Measurements from ENCODE around the gene IGFBP5. TPM values are rescaled to one million over a fixed set of nuclear protein-coding genes. Genes with fewer than 3 reads are reported as not detected.

The IGFBP5 gene
- polyA plus RNA-seq, 3 donors = not detected

- Histone ChIP-seq H2AFZ (ENCODE audit: insufficient read depth, low read depth, low read length, poor library complexity, severe bottlenecking) (no peak overlapping the region), H3K27me3 (ENCODE audit: control insufficient read depth in 2 of 2, insufficient read depth in 2 of 2, low read length in 2 of 2) (no peaks in the 10 kb centered on the region), H3K36me3 (replicated peaks in 1 of 2; ENCODE audit: control insufficient read depth in 1 of 2, insufficient read depth in 2 of 2, low read length in 2 of 2) (no peaks in the 10 kb centered on the region), H3K9me3 (replicated peaks in 1 of 2; ENCODE audit: control insufficient read depth in 1 of 2, insufficient read depth in 1 of 2, low read length in 2 of 2) (no peaks in the 10 kb centered on the region), H3K4me2 (replicated peaks; ENCODE audit: extremely low read depth, low read length, poor library complexity, severe bottlenecking) (no peak overlapping the region), H3K79me2 (ENCODE audit: insufficient read depth, low read length) (no peaks in the 10 kb centered on the region), H4K20me1 (ENCODE audit: insufficient read depth, low read length) (no peaks in the 10 kb centered on the region), H3K4me1 (ENCODE audit: control insufficient read depth in 1 of 2, insufficient read depth in 2 of 2, low read length in 2 of 2) (peaks cover 6 to 7% of the 10 kb centered on the region in 2 donors), H3K27ac (ENCODE audit: low read depth in 1 of 2, low read length in 2 of 2) (no peak overlapping the region), H3K4me3 (replicated peaks in 1 of 3; ENCODE audit: low read depth in 2 of 3, low read length in 3 of 3) (no peak overlapping the region), H3K9ac (ENCODE audit: insufficient read depth, low read length, poor library complexity, severe bottlenecking) (no peak overlapping the region)
- DNase-seq = no peak
- H3K4me1 Mint-ChIP-seq = peaks cover 10% of the 10 kb centered on the region
- peaks cover 0 to 9% (median 3%) of the 10 kb centered on the region in 7 donors for H3K9me3 Mint-ChIP-seq
- TF ChIP-seq, protein P1, sequence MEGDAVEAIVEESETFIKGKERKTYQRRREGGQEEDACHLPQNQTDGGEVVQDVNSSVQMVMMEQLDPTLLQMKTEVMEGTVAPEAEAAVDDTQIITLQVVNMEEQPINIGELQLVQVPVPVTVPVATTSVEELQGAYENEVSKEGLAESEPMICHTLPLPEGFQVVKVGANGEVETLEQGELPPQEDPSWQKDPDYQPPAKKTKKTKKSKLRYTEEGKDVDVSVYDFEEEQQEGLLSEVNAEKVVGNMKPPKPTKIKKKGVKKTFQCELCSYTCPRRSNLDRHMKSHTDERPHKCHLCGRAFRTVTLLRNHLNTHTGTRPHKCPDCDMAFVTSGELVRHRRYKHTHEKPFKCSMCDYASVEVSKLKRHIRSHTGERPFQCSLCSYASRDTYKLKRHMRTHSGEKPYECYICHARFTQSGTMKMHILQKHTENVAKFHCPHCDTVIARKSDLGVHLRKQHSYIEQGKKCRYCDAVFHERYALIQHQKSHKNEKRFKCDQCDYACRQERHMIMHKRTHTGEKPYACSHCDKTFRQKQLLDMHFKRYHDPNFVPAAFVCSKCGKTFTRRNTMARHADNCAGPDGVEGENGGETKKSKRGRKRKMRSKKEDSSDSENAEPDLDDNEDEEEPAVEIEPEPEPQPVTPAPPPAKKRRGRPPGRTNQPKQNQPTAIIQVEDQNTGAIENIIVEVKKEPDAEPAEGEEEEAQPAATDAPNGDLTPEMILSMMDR (IDR thresholded peaks at IDR 0.05) = no peak
- intact Hi-C loops (cut with micrococcal nuclease) = no loop called here
- no CpG with 5 or more reads among the region's 2 CpGs for WGBS (ENCODE audit: insufficient coverage)
- no peak overlapping the region for H3K27ac Mint-ChIP-seq
- no peak overlapping the region for H3K4me3 Mint-ChIP-seq
- H3K36me3 Mint-ChIP-seq = no peaks in the 10 kb centered on the region
- H3K27me3 Mint-ChIP-seq (ENCODE audit: low read depth in 3 of 3) = peaks cover 2 to 12% (median 6%) of the 10 kb centered on the region in 3 donors
Measured at GRCh38 chr2:216624251-216624650, 71.1 kb downstream of the IGFBP5 start.

GRCh38 chr2:216622526-216622925 is 72.8 kb downstream of the IGFBP5 start:
- intact Hi-C loops (cut with micrococcal nuclease) = no loop called here
- Histone ChIP-seq H3K27me3 (ENCODE audit: control insufficient read depth in 2 of 2, insufficient read depth in 2 of 2, low read length in 2 of 2) (no peaks in the 10 kb centered on the region), H3K36me3 (replicated peaks in 1 of 2; ENCODE audit: control insufficient read depth in 1 of 2, insufficient read depth in 2 of 2, low read length in 2 of 2) (no peaks in the 10 kb centered on the region), H3K9me3 (replicated peaks in 1 of 2; ENCODE audit: control insufficient read depth in 1 of 2, insufficient read depth in 1 of 2, low read length in 2 of 2) (no peaks in the 10 kb centered on the region), H3K79me2 (ENCODE audit: insufficient read depth, low read length) (no peaks in the 10 kb centered on the region), H4K20me1 (ENCODE audit: insufficient read depth, low read length) (no peaks in the 10 kb centered on the region), H2AFZ (ENCODE audit: insufficient read depth, low read depth, low read length, poor library complexity, severe bottlenecking) (no peak overlapping the region), H3K4me2 (replicated peaks; ENCODE audit: extremely low read depth, low read length, poor library complexity, severe bottlenecking) (no peak overlapping the region), H3K4me3 (replicated peaks in 1 of 3; ENCODE audit: low read depth in 2 of 3, low read length in 3 of 3) (no peak overlapping the region), H3K9ac (ENCODE audit: insufficient read depth, low read length, poor library complexity, severe bottlenecking) (no peak overlapping the region), H3K27ac (ENCODE audit: low read depth in 1 of 2, low read length in 2 of 2) (no peak overlapping the region), H3K4me1 (ENCODE audit: control insufficient read depth in 1 of 2, insufficient read depth in 2 of 2, low read length in 2 of 2) (peaks cover 10 to 13% of the 10 kb centered on the region in 2 donors)
- Mint-ChIP-seq H3K4me3 (no peak overlapping the region), H3K27ac (no peak overlapping the region), H3K9me3 (peaks cover 0 to 9% (median 3%) of the 10 kb centered on the region in 7 donors), H3K4me1 (peaks cover 21% of the 10 kb centered on the region), H3K36me3 (no peaks in the 10 kb centered on the region), H3K27me3 (ENCODE audit: low read depth in 3 of 3) (peaks cover 0 to 8% (median 6%) of the 10 kb centered on the region in 3 donors)
- TF ChIP-seq, protein P1 (IDR thresholded peaks at IDR 0.05) = no peak
- DNase-seq = no peak
- 86% methylated on average over 2 of the region's 4 CpGs for WGBS (ENCODE audit: insufficient coverage)

Other genes with a start within 250 kb of the IGFBP5 start
- 1,000 to 10,000 TPM; 1,504 to 1,660 (median 1,597) TPM for gene RPL37A, start 196.7 kb downstream of the IGFBP5 start, polyA plus RNA-seq
- 1 to 10 TPM in 1 of 3 donors, not detected in 2; 1.6 TPM for gene IGFBP2, start 62.1 kb downstream of the IGFBP5 start, polyA plus RNA-seq
- not detected for gene TNP1, start 164.5 kb upstream of the IGFBP5 start, polyA plus RNA-seq

Data from CD14-positive monocyte (primary cell).